RCC 7860 (cell line): ENCODE measurements around the gene ZNF287.

ENCODE experiments used
- DNase-seq: peaks from one replicate; pipeline ENCODE4 v3.0.0-alpha.2; 2015; ENCODE audit warnings: low spot score
- FAIRE-seq: peaks from 2 replicates; lab custom pipeline; 2012; peaks lifted over from hg19 to GRCh38; lab: Jason Lieb, UNC

Gene ZNF287

DNA sequence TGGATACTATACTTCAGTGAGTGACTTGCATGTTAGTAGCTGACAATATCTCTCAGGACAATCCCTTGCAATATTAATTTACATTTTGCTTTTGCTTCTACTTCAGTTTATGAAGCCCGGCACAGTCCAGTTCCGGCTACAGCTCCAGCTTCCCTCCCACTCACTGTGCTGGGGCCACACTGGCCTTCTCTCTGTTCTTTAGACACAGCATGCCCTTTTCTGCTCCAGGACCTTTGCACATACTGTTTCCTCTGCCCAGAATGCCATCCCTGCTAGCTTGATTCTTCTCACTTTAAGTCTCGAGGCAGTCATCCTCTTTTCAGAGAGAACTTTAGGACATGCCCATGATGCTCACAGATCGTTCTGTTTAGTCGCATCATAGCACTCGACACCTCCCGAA is 51.5 kb downstream of the ZNF287 start:
- DNase-seq (no peak), FAIRE-seq (no peak)

- no peak for FAIRE-seq
- DNase-seq = peak; percentile 10
These were observed 52.4 kb downstream of the ZNF287 start for GRCh38 chr17:16516594-16517051.

- FAIRE-seq = no peak
- DNase-seq = no peak
These were observed 53.1 kb downstream of the ZNF287 start for GRCh38 chr17:16515933-16516332.

- DNase-seq (no peak), FAIRE-seq (no peak)
These were observed 55.1 kb downstream of the ZNF287 start for GRCh38 chr17:16513873-16514272.

GRCh38 chr17:16512011-16512410 is 57.0 kb downstream of the ZNF287 start:
- DNase-seq = no peak
- no peak for FAIRE-seq

- DNase-seq = no peak
- no peak for FAIRE-seq
These were observed 57.4 kb downstream of the ZNF287 start for GRCh38 chr17:16511593-16511992.

DNA sequence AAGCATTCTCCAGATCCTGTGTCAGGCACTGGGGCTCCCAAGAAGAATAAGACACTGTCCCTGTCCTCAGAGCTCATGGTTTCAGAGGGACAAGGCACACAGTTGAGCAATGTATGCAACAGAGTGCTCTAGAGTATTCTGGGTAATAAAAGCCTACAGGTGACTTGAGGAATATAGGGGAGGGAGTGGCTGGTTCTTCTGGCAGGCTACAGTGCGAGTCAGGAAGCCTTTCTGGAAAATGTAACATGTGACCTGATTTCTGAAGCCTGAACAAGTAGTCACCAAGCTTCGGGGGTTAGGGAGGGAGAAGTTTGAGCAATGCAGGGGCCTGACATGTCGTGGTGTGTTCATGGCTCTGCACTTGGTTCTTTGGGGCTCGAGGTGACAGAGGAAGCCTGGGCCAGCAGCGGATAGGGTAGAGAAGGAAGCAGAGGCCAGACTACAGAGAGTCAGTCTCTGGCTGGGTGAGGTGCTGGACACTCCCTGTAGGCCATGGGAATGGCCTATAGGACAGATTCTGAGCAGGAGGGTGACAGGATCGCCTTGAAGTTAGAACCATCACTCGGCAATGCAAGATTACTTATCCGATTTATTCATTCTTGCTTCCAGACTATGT is 61.0 kb downstream of the ZNF287 start:
- FAIRE-seq (no peak), DNase-seq (no peak)

DNA sequence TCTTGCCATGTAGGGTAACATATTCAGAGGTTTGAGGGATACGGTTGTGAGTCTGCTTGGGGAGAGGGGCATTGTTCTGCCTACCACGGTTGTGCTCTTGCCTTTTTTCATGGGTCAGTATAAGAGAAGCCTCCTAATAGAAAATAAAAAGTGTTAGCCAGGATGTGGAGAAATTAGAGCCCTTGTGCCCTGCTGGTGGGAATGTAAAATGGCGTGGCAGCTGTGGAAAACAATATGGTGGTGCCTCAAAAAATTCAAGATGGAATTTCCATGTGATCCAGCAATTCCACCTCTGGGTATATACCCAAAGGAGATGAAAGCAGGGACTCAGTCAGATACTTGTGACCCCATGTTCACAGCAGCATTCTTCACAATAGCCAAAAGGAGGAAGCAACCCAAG is 62.8 kb downstream of the ZNF287 start:
- FAIRE-seq = no peak
- DNase-seq = no peak

- no peak for FAIRE-seq
- DNase-seq = no peak
These were observed 64.0 kb downstream of the ZNF287 start for GRCh38 chr17:16504984-16505383.
